Activated CD8-positive, alpha-beta memory T cell treated with anti-CD3 and anti-CD28 coated beads for 1 hour (primary cell): ENCODE data around the gene ARHGAP26.
"Not testable (repeated sequence)": the region's sequence is repeated elsewhere in the genome, so short reads cannot be mapped to it uniquely, and the experiment has no call there.

Source experiments
- DNase-seq, 2 donors: peaks; one replicate each; pipeline ENCODE4 v3.0.0-alpha.2; 2020; ENCODE audit warnings: low read depth in 1 of 2; ENCODE audit errors: extremely low read depth in 1 of 2

The ARHGAP26 gene

DNA sequence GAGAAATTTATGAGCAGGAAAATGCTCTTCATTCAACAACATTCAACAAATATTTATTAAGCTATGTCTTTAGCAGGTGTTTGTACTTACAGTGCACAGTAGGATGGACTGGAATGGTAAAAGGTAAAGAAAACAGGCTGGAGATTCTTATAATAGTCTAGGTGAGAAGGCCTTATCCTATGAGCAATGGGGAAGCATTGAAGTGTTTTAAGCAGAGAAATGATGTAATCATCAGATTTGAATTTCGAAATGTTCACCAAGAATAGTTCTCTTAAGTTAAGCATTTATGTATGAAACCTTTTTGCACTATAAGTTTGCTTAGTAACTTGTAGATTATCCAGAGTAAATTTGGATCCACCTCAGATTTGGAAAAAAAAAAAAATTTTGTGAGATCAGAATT is 424.0 kb downstream of the ARHGAP26 start:
- DNase-seq = no peak

DNA sequence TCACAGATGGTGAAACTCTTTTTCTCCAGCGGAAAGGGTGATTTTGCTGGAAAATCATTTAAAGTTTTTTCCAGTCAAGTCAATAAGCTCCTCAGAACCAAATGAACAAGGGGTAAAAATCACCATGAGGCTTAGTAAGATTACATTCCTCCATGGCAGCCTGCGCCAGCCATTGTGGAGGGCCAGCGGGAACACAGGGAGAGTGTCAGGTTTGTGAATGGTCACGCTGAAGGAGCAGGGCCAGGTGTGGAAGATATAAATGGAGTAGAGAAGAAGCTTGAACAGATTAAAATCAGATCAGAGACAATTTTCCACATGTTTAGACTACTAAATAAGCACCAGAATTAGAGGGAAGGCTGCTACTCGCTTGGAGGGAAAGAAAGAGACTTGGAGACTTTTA is 424.5 kb downstream of the ARHGAP26 start:
- no peak for DNase-seq

DNA sequence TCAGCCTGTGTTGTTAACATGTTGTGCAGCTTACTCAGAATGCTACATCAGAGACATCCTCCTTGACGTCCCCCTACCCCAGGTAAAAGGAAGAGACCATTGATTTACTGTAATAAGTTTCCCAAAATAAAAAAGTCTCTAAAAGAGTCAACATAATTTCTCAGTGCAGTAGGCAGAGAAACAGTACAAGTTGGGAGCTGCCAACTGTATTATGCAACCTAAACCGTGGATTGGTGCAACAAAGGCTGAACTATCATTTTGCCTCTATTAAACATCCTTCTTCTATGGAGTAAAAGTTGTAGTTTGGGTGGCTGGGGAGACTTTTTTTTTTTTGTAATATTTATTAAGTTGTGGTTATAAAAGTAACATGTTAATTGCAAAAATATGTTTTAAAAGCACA is 425.3 kb downstream of the ARHGAP26 start:
- no peak for DNase-seq

DNA sequence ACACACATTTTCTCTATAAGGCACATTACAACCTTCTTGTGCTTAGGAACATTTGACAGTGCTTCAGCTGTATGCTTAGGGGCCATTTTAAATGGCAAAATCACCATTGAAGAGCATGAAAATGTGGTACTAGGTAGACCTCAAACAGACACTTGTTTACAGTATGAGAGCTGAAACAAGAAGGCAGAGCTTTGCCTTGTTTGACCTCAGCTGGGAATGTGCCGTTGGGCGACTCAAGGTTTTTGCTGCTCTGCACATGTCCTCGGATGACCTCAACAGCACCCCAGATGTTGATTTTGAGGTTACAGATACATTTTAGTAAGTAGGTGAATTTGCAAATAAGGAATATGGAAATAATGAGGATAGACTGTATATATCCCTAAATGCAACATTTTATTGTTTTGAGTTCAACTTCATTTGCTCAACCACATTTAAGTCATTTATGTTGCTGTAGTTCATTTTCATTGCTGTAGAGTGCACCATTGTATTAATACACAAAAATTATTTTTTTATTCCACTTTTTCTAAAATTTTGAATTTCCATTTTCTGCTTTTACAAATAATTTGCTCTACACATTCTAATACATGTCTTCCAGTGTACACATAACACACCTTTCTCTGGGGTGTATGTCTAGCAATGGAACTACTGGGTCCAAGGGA is 426.6 kb downstream of the ARHGAP26 start:
- DNase-seq = no peak

DNA sequence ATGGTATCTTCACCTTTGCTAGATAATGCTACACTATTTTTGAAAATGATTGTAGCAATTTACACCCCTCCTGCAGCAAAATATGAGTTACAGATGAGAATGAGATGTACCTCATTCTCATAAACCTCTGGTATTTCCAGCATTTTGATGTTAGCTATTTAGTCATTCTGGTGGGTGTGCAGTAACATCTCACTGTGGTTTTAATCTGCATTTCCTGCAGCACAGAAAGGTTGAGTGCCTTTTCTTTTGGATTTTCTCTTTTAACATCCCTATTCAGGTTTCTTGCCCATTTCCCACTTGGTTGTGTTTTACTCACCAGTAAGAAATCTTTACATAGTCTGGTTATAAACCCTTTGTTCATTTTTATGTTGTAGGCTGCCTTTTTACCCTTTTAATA is 427.1 kb downstream of the ARHGAP26 start:
- no peak for DNase-seq

DNA sequence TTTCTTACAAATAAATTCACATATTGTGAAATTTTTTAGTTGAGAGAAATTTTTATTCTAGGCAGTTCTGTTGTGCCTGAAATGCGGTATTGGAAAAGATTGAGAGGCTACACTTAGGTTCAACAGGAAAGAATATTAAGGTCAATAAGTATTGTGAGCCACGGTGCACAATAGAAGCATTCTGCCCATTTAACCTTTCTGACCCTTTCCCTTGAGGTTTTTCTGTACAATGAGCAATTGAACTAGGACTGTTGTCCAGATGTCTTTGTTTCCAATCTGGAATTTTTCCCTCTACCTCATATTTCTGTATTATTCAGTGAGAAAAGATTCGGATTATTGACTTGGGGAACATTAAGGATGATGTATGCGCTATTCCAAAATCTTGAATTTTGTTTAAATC is 428.2 kb downstream of the ARHGAP26 start:
- DNase-seq = no peak

DNA sequence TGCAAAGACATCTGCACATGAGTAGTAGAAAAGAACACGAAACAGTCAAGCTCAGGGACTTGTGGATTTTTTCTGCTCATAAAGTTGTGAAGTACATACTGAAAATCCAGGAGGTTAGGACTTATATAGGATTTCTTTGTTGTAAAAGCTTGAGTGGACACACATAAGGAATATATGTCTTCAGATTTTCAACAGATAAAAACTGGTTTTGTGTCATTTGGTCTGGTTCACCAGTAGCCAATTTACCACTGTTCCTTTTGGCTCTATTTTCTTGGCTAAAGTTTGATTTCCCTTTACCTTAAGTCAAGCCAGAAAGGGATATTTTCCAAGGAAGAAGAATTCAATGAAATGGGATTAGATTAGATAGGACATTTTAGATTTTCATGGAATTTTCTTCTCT is 429.0 kb downstream of the ARHGAP26 start:
- no peak for DNase-seq

DNA sequence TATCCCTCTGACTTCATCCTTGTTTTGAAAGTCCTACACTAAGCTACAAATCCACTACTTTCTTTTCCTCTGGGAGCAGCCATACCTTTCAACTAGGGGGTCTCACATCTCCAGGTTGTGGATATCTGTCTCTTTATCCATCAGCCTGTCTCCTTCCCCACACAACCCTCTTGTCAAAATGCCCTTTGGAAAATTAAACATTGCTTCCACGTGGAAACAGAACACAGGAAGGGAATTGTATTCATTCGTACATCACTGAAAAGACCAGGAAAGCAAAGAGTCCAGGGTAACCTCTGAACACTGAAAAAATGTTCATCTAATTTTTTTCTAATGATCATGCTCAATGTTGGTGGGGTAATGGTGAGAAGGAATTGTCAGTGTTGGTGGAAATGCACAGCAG is 429.7 kb downstream of the ARHGAP26 start:
- DNase-seq = no peak

DNA sequence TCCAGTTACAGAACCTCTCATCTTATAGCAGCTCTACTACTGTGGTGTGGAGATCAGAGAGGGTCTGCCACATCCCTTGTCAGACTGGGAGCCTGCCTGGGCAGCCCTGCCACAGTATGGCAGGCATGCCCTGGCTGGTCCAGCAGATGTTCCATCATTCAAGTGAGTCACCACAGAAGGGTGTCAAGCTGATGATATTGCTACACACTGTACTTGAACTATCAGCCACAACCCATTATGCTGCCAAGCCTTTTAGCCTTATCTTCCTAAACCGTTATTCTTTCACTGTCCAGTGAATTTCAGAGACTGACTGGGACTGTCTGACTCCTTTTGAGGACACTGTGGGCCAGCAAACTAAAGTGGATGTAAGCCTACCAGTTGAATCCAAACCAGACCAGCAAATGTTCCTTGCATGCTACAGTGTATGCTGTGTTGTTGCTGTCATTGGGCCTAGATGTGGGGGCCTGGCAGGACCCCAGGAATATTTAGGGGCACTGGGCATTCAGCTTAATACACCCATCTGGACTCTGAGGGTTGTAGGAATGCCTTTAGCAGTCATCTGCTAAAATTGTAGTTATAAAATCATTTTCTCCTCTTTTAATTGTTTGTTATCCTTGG is 430.7 kb downstream of the ARHGAP26 start:
- DNase-seq = no peak

DNA sequence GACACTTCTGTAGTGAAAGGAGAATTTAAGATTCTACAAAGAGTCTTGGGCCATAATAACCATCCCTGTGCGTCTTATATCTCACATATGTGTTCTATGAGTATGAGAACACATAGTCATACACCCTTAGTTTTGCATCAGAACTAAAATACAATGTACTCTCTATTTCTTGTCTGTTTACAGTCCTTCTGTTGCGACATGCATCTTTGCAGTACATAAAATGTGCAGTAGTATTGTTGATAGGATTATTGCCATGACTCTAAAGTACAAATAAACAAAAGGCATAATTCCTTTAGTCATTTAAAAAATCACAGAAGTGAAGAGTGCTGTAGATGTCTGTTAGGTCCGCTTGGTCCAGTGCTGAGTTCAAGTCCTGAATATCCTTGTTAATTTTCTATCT is 431.4 kb downstream of the ARHGAP26 start:
- no peak for DNase-seq

DNA sequence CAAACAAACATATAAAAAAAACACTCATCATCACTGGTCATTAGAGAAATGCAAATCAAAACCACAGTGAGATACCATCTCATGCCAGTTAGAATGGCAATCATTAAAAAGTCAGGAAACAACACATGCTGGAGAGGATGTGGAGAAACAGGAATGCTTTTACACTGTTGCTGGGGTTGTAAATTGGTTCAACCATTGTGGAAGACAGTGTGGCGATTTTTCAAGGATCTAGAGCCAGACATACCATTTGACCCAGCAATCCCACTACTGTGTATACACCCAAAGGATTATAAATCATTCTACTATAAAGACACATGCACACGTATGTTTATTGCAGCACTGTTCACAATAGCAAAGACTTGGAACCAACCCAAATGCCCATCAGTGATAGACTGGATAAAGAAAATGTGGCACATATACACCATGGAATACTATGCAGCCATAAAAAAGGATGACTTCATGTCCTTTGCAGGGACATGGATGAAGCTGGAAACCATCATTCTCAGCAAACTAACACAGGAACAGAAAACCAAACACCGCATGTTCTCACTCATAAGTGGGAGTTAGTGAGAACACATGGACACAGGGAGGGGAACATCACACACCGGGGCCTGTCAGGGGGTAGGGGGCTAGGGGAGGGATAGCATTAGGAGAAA is 433.3 kb downstream of the ARHGAP26 start:
- DNase-seq = not testable (repeated sequence)

DNA sequence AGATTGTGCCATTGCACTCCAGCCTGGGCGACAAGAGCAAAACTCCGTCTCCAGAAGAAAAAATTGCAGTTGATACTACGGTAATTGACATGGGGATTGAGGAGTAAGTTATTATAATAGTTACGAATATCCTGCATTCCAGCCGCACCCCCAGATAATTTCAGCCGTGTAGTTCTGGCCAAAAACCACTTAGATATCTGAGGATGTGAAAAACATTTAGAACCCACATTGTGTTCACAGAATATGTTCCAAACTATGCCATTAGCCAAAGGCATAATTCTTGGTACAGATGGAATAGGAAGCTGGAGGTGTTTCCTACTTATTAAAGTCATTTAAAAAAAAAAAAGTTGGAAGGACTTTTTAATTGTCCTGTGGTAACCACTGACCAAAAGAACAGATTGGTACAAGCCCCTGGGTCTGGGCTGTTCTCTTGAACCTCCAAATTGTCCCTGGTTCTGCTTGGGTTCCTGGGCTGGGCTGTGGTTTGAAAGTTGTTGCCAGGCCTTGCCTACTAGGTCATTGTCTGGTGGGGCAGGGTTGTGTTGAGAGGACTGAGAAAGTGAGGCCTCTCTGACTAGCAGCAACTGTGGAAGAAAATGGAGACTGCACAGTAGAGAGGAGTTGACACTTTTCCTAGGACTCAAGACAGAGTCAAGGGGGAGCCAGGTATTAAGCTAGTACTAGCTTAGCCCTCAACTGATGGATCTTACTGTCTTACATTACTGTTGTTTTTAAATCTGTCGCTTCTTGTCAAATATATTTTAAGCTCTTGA is 434.5 kb downstream of the ARHGAP26 start:
- DNase-seq = no peak

DNA sequence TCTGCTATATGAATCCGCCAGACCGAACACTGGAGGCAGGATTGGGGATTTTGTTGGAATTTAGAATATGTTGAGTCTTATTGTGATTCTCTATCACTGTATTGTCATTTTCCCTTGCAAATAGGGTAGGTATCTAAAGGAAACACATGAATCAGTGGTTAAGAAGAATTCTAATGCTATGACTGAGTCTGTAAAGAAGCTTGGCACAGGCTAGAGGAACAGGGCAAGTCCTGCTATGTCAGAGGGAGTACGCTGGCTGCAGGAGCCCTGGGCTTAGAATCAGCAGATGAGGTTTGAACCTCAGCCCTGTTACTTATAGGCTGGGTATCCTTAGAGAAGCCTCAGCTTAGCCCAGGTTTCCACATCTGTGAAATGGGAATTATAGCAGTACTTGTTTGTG is 435.2 kb downstream of the ARHGAP26 start:
- DNase-seq = no peak

DNA sequence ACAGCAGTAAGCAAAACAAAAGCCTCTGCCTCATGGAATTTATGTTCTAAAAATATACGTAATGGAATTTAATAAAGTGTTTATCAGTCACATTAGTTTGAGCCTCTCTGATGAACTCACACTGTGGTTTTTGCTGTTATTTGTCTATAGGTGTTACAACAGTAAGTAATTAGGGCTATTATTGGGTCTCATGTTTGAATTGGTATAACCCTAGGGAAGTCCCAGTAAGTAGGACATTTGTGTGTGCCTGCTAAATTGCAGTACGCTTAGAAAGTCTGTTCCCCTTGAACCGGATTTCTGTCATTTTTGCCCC is 435.7 kb downstream of the ARHGAP26 start:
- DNase-seq = no peak

DNA sequence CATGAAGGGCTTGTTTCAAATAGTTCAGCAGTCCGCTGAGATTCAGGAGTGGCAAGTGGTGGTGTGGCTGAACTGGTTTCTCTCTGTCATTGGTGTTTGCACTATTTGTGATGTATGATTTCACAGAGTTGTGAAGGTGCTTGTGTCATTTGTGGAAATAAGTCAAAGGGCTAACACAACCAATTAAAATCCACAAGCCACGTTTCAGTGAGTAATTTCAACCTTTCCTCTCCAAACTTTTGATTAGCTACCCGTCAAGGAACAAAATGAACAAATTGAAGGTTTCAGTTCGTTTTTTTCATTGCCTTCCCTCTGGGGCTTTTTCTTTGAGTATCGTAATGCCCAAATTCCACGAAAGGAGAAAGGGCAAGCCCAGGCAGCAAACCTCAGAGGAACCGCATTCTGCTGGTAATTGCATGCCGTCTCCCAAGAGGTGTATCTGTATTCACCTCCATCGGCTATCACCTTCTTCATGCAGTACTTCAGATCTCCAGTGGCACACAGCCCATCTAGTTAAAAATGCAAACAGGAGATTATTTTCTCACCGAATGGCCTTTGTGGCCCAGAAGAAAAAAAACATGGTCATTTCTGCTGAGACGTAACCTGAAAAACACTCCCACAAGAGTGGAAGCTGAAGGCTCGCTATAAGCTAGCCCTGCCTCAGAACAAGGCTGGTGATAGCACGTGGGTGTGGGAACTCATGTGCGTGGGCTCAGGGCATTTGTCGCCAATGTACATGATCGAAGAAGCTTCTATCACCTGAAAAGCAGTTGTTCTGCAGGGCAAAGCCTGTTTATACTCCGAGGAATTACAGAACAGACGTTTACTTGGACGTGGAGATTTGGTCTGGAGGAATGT is 436.2 kb downstream of the ARHGAP26 start:
- DNase-seq = no peak

DNA sequence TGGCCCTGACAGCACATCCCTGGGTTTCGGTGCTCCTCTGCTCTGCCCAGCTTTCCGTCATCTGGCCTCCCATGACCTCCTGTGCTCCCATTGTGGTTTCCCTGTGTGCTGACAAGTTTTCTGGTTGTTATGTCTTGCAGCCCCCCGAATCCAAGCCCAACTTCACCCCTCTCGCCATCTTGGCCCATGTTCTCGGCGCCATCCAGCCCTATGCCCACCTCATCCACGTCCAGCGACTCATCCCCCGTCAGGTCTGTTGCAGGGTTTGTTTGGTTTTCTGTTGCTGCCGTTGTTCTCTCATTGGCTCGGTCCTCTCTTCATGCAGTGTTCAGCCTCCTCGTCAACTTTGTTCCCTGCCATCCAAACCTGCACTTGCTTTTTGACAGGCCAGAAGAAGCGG is 436.9 kb downstream of the ARHGAP26 start:
- no peak for DNase-seq

DNA sequence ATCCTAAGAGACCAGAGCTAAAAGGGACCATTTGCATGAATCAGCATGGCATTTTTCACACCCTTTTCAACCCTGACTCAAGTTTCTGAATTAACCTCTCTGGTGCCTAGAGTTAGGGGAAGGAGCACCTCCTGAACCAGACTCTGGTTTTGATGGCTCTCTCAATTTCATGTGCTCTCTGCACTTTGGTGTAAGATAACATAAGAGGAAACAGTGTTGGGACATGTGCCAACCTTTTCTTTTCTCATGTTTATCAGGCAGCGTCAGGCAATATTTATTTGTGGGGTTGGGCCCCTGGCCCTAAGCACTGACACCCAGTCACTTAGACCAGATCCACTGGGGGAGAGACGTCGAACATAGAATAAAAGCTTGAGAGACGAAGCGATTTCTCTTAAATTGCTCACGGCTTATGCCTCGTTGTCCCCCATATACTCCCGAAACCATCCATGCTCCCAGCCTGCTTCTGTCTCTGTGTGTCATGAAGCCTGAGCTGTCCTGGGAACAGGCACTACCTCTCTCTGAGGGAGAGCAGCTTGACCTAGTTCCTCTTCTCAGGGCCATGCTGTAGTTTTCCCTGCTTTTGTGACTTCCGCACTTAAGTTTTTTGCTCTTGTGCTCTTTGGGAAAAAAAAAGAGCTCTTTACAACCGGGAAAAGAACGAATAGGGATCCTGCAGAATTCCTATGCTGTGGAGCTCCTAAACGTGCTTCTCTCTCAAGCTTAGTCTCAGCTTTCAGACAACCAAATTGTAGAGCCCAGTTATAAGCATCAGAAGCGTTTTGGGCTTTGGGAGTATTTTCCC is 437.6 kb downstream of the ARHGAP26 start:
- no peak for DNase-seq

DNA sequence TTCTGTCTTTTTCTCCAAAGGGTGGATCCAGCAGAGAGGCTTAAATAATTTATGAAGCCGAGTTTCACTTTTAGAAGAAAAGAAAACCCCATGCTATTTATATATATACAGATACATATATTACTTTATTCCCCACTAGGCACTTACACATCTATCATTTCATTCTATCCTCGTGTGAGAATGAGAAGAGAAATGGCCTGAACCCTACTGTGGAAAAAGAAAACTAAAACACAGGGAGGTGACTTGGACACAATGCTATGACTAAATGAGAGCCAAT is 438.1 kb downstream of the ARHGAP26 start:
- no peak for DNase-seq

DNA sequence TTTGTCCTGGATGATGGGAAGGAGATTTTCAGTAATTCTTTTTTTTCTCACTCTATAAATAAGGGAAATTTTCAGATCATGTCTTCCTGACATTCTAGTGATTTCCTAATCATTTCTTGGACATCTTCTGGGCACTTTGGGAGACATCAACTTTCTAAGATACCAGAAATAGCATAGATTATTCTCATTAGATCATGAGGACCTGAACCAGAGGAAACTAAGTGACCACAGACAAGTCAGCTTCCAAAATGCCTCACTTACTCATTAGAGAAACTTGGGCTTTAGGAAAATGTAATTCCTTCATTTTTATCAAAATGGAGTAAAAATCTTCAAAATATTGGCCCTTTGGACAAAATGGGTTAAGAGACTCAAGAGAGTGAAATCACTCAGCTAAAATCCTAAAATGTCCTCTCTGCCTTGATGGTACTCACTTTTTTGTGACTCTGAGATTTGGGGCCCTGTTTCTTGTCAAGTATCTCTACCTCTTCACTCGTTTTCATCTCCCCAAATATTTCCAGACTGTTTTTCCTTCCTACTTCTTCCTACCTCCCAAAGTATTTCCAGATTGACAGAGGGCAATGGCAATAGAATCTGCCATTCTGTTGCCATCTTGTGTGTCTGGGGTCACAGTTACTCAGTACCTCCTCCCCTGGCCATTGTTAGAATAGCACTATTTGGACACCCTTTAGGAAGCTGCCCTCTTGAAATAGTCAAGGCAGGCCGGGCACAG is 438.8 kb downstream of the ARHGAP26 start:
- no peak for DNase-seq

DNA sequence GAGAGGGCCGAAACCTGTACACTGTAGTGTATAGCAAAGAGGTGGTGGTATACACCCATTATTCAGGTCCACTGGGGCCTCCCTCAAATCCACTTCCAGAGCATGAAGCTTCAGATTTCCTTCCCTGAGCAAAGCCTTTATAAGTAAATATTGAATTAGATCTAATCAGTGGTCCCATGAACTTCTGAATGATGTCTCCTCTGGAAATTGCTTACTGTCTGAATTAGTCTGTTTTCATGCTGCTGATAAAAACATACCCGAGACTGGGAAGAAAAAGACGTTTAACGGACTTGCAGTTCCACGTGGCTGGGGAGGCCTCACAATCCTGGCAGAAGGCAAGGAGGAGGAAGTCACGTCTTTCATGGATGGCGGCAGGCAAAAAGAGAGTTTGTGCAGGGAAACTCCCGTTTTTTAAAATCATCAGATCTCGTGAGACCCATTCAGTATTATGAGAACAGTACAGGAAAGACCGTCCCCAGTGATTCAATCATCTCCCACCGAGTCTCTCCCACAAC is 439.8 kb downstream of the ARHGAP26 start:
- no peak for DNase-seq
